ENCODE results near the gene GRIN3B.

The GRIN3B gene

GRCh38 chr19:991174-991931 lies 8.9 kb upstream of the GRIN3B start:
- DNase-seq: peak; percentile 68 to 75

- no peak for DNase-seq
These were observed 8.1 kb upstream of the GRIN3B start for GRCh38 chr19:991932-992669.

GRCh38 chr19:992670-993055 lies 7.6 kb upstream of the GRIN3B start:
- no peak for DNase-seq

GRCh38 chr19:993361-993830 lies 6.8 kb upstream of the GRIN3B start:
- no peak for DNase-seq

GRCh38 chr19:993831-994393 lies 6.3 kb upstream of the GRIN3B start:
- DNase-seq: no peak

- DNase-seq: no peak
These were observed 5.7 kb upstream of the GRIN3B start for GRCh38 chr19:994516-994915.

GRCh38 chr19:995051-995827 lies 5.0 kb upstream of the GRIN3B start:
- DNase-seq: no peak

GRCh38 chr19:996051-996838 lies 4.0 kb upstream of the GRIN3B start:
- DNase-seq: peak; percentile 64 to 69

GRCh38 chr19:998064-998463 lies 2.2 kb upstream of the GRIN3B start:
- DNase-seq: no peak

- no peak for DNase-seq
These were observed 870 bp upstream of the GRIN3B start for GRCh38 chr19:999379-999719.

- DNase-seq: no peak
These were observed 645 bp downstream of the GRIN3B start for GRCh38 chr19:1000591-1001537.

GRCh38 chr19:1001538-1002166 lies 1.4 kb downstream of the GRIN3B start:
- peak; percentile 80 to 81 for DNase-seq

- no peak for DNase-seq
These were observed 2.4 kb downstream of the GRIN3B start for GRCh38 chr19:1002600-1002999.

GRCh38 chr19:1003283-1003682 lies 3.1 kb downstream of the GRIN3B start:
- no peak for DNase-seq

GRCh38 chr19:1004204-1004802 lies 4.1 kb downstream of the GRIN3B start:
- DNase-seq: no peak

GRCh38 chr19:1004803-1005664 lies 4.8 kb downstream of the GRIN3B start:
- DNase-seq: no peak

- DNase-seq: no peak
These were observed 6.6 kb downstream of the GRIN3B start for GRCh38 chr19:1006711-1007398.

GRCh38 chr19:1007399-1008251 lies 7.4 kb downstream of the GRIN3B start:
- no peak for DNase-seq

Data from stimulated activated CD4-positive, alpha-beta T cell treated with anti-CD3 and anti-CD28 coated beads, Interleukin-2, amount 100 ng/mL, for 24 hours (primary cell).